Posterior vena cava (tissue), 2 donors: ENCODE data around the gene PCDHB7. TPM values are rescaled to one million over a fixed set of nuclear protein-coding genes. Genes with fewer than 3 reads are reported as not detected.
"Not testable (repeated sequence)": the region's sequence is repeated elsewhere in the genome, so short reads cannot be mapped to it uniquely, and the experiment has no call there.

Experiments
- DNase-seq: peaks from one replicate; pipeline ENCODE4 v3.0.0-alpha.2; 2020; ENCODE audit warnings: low spot score
- intact Hi-C, 2 donors: fragments of 100-400 bp; cut with DNase I; formaldehyde crosslinking; loops; one replicate each; pipeline versions ENCODE4 v1.14.1 to v1.14.2; 2022 to 2023
- total RNA-seq, 2 donors: library from RNA; stranded (reverse); fragmentation: NEBNext Ultra II Directional; extraction: Animal tissue kit (Norgen Biotek cat#: 25700); gene quantifications; one replicate each; pipeline ENCODE4 v1.2.1, GENCODE V29; 2021
- donor health status: DM: yes; HTN: yes; CAD: no.
- donor health status: DM: yes; HTN: yes; CAD: no.

Gene PCDHB7
- total RNA-seq, 2 donors from 2014 or later: 2.6 to 5.5 TPM

GRCh38 chr5:141177577-141178191, 5.2 kb downstream of the PCDHB7 start, which contains the start of gene PCDHB8:
Gene PCDHB8 (plus strand): TSS chr5:141177790. CDS start chr5:141178035, 245 bp downstream.
- intact Hi-C loops, DNase-seq: not testable (repeated sequence)

GRCh38 chr5:141179371-141179770, 6.9 kb downstream of the PCDHB7 start:
- not testable (repeated sequence) for DNase-seq

GRCh38 chr5:141179876-141180275, 7.4 kb downstream of the PCDHB7 start:
- DNase-seq, intact Hi-C loops: not testable (repeated sequence)

More at GRCh38 chr5:141179371-141179770, 6.9 kb downstream of the PCDHB7 start:
- intact Hi-C loops: not testable (repeated sequence)

- intact Hi-C loops: no loop called here
- no peak for DNase-seq
Measured at GRCh38 chr5:141180313-141180712, 7.9 kb downstream of the PCDHB7 start.

- no peak for DNase-seq
- intact Hi-C loops: no loop called here
Measured at GRCh38 chr5:141182248-141182647, 9.8 kb downstream of the PCDHB7 start, which contains the start of gene PCDHB16. Gene PCDHB16 (plus strand): TSS chr5:141182387. CDS start chr5:141182560, 173 bp downstream.

- intact Hi-C loops: not testable (repeated sequence)
Measured at GRCh38 chr5:141184117-141184855, 11.8 kb downstream of the PCDHB7 start.

GRCh38 chr5:141186897-141187512, 14.6 kb downstream of the PCDHB7 start, which contains the start of gene PCDHB9:
Gene PCDHB9 (plus strand): TSS chr5:141187161. CDS start chr5:141187319, 158 bp downstream.
- intact Hi-C loops: no loop called here
- DNase-seq: no peak

More at GRCh38 chr5:141184117-141184855, 11.8 kb downstream of the PCDHB7 start:
- DNase-seq: not testable (repeated sequence)

GRCh38 chr5:141188682-141189081, 16.2 kb downstream of the PCDHB7 start:
- intact Hi-C loops, DNase-seq: not testable (repeated sequence)

GRCh38 chr5:141189131-141189530, 16.7 kb downstream of the PCDHB7 start:
- intact Hi-C loops, DNase-seq: not testable (repeated sequence)

GRCh38 chr5:141192110-141192725, 19.8 kb downstream of the PCDHB7 start, which contains the start of gene PCDHB10:
Gene PCDHB10 (plus strand): TSS chr5:141192353. CDS start chr5:141192553, 200 bp downstream.
- DNase-seq: no peak
- intact Hi-C loops: no loop called here

GRCh38 chr5:141194332-141194731, 21.9 kb downstream of the PCDHB7 start:
- intact Hi-C loops, DNase-seq: not testable (repeated sequence)

- intact Hi-C loops: no loop called here
- no peak for DNase-seq
Measured at GRCh38 chr5:141196363-141196762, 23.9 kb downstream of the PCDHB7 start.

- DNase-seq: no peak
- intact Hi-C loops: no loop called here
Measured at GRCh38 chr5:141199359-141200235, 27.2 kb downstream of the PCDHB7 start, which contains the start of gene PCDHB11. Gene PCDHB11 (plus strand): TSS chr5:141199627. CDS start chr5:141199775, 148 bp downstream.

- DNase-seq, intact Hi-C loops: not testable (repeated sequence)
Measured at GRCh38 chr5:141201126-141201525, 28.7 kb downstream of the PCDHB7 start.

GRCh38 chr5:141201646-141202045, 29.2 kb downstream of the PCDHB7 start:
- DNase-seq, intact Hi-C loops: not testable (repeated sequence)

- DNase-seq: no peak
- intact Hi-C loops: no loop called here
Measured at GRCh38 chr5:141208478-141208877, 36.0 kb downstream of the PCDHB7 start, which contains the start of gene PCDHB12. Gene PCDHB12 (plus strand): TSS chr5:141208719. CDS start chr5:141208908, 189 bp downstream.

- DNase-seq, intact Hi-C loops: not testable (repeated sequence)
Measured at GRCh38 chr5:141210281-141210680, 37.8 kb downstream of the PCDHB7 start.

- DNase-seq, intact Hi-C loops: not testable (repeated sequence)
Measured at GRCh38 chr5:141210849-141211248, 38.4 kb downstream of the PCDHB7 start.
